ENCODE measurements around the gene HSPG2. TPM values are rescaled to one million over a fixed set of nuclear protein-coding genes. Genes with fewer than 3 reads are reported as not detected.
A peak's percentile ranks its signal among the peaks of the same experiment; 100 is the strongest.

Gene HSPG2
- total and polyA plus RNA-seq, 9 of the 15 experiments (the other 6 are each of a cell fraction or from before 2014, with no cell fraction given): 0.14 to 160 (median 15.7) TPM

GRCh38 chr1:21782868-21783678 lies 154.0 kb downstream of the HSPG2 start, which contains the start of gene USP48 (continued):
- TF ChIP-seq ZBTB40 (IDR thresholded peaks at IDR 0.05): peak; percentile 87
- no peak for TF ChIP-seq ZBTB40 (CRISPR knock-in tag; IDR thresholded peaks at IDR 0.05)
- TF ChIP-seq CC2D1A (IDR thresholded peaks at IDR 0.05): peak; percentile 61; the same call in 1 of the 2 replicates
- no peak; the same call in 1 of the 2 replicates for TF ChIP-seq TCF7L2 (IDR thresholded peaks at IDR 0.05; ENCODE audit: low read depth, low read length)
- TF ChIP-seq HDAC2 (IDR thresholded peaks at IDR 0.05): peak; percentile 55
- peak; percentile 98 for TF ChIP-seq U2AF1 (optimal IDR thresholded peaks at IDR 0.05; ENCODE audit: low read depth, low read length)
- TF ChIP-seq ILK (tag; IDR thresholded peaks at IDR 0.05; ENCODE audit: borderline replicate concordance, low read depth): no peak
- TF ChIP-seq PRDM10 (IDR thresholded peaks at IDR 0.05; ENCODE audit: partially characterized antibody): peak; percentile 49
- peak; percentile 91 for TF ChIP-seq GABPA (tag; conservative IDR thresholded peaks at IDR 0.05; ENCODE audit: low read depth)
- TF ChIP-seq DPF2 (IDR thresholded peaks at IDR 0.05): peak; percentile 26
- TF ChIP-seq ZNF586 (CRISPR knock-in tag; conservative IDR thresholded peaks at IDR 0.05): peak; percentile 63; the same call in 1 of the 2 replicates
- peak; percentile 66 for TF ChIP-seq HCFC1 (IDR thresholded peaks at IDR 0.05; ENCODE audit: low read depth, low read length)
- TF ChIP-seq TRIM28 (IDR thresholded peaks at IDR 0.05): peak; percentile 36
- TF ChIP-seq SIRT6 (IDR thresholded peaks at IDR 0.05; ENCODE audit: low read depth, low read length): peak; percentile 69
- peak; percentile 88; the same call in 1 of the 2 replicates for TF ChIP-seq JUN (IDR thresholded peaks at IDR 0.05; ENCODE audit: borderline replicate concordance, low read depth, low read length)
- peak; percentile 87 for TF ChIP-seq JUN (CRISPR knock-in tag; IDR thresholded peaks at IDR 0.05; ENCODE audit: borderline replicate concordance)
